GM19463 (cell line): Measurements from ENCODE around the gene SBNO1.

Experiments
- ATAC-seq: cut with Tn5 transposase; IDR thresholded peaks from one replicate; pipeline ENCODE4 v1.9.1; 2021; ENCODE audit warnings: mild to moderate bottlenecking, moderate library complexity; ENCODE audit not compliant: unreplicated experiment

The SBNO1 gene

DNA sequence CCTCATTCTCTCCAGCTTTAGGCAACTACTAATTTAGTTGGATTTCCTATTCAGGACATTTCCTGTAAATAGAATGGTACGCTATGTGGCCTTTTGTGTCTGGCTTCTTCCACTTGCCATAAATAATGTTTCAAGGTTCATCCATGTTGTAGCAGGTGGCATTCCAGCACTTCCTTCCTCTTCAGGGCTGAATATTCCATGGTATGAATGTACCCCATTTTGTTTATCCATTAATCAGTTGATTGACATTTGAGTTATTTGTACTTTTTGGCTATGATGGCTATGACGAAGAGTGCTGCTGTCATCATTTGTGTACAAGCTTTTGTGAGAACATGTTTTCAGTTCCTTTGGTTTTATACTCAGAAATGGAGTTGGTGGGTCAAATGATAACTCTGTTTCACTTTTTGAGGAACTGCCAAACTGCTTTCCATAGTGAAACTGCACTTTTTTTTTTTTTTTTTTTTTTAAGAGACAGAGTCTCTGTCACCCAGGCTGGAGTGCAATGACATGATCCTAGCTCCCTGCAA, 86.5 kb downstream of the SBNO1 start:
- peak; percentile 62 for ATAC-seq

DNA sequence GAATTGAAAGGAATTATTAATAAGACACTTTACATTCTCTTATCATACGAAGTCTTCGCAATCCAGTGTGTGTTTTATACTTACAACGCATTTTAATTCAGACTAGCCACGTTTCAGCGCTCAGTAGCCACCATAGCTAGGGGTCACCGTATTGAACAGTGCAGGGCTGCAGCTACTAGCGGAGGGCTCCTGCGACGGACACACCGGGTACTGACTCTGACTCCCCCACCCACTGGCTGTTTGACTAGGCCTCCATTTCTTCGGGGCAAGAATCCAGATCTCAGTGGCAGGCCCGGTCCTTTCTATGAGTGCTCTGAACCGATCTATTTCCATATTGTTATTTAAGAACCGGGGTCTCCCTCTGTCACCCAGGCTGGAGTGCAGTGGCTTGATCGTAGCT, 91.5 kb downstream of the SBNO1 start:
- ATAC-seq, result no peak

DNA sequence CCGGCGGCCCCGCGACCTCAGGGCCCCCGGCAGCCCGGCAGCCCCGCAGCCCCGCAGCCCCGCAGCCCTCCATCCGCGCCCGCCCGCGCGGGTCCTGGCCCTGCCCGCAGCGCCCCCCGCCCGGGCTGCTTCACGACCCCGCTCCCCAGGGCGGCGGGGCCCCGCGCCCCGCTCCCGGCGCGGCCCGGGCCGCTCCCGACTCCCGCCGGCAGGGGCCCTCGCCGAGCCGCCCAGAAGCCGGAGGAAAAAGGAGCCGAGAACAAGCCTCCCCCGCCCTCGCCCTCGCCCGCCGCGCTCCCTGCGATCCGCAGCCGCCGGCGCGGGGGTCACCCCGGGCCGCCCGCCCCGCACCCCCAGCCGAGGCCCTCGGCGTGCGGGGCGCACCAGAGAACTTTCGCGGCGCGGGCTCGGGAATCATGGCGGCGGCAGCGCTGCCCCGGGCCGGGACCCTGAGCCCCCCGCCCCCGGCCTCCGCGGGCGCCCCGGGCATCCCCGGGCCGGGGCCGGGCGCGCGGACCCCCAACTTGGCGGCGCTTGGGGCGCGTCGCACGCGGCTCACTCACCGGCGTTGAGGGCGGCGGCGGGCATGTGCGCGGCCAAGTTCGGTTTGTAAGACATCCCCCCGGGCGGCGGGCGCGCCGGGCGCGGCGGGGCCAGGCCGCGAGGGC, 93.5 kb downstream of the SBNO1 start:
- peak; percentile 70 for ATAC-seq

DNA sequence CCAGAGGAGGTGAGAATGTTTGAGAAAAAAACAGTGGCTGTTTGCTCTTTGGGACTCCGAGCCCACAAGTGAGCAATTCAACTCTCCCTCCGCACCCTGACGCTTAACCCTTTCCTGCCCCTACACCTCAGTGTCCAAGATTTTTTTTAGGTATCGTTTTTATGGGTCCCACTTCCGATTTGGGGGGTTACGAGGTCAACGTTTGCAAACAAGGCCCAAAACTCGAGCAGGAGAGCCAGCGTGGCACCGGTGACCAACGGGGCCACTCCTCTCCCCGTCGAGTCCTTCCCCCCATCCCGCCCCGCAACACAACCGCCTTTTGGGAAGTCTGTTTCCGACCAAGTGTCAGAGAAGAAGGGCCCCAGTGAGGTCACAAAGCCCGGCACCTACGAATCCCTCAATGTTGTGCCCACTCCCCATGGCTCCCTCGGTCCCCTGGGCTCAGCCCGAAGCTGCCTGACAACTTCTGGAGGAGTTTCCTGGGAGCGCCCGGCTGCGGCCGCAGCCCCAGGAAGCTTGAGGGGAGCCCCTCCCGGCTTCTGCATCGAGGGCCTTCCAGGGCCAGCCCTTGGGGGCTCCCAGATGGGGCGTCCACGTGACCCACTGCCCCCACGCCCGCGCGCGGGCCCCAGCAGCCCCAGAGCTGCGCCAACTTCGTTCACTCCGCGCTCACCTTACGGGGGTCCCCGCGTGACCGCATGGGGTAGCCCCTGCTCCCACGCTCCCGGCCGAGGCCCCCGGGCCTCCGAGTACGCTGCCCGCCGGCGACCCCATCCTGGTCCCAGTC, 94.2 kb downstream of the SBNO1 start:
- peak; percentile 18 for ATAC-seq

DNA sequence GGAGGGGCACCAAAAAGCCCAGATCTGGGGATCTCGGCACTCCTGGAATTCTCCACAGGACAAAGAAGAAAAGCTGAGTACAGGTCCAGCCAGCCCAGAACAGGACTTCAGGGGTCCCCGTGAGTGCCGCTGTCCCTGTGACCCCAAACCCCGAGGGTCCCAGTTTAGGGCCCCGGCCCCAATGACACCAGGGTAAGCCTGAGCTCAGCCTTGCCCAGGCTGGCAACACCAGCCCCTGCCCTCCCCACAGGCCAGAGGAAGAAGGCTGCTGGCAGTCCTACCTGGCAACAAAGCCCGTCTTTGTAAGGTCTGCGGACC, 94.8 kb downstream of the SBNO1 start:
- no peak for ATAC-seq

DNA sequence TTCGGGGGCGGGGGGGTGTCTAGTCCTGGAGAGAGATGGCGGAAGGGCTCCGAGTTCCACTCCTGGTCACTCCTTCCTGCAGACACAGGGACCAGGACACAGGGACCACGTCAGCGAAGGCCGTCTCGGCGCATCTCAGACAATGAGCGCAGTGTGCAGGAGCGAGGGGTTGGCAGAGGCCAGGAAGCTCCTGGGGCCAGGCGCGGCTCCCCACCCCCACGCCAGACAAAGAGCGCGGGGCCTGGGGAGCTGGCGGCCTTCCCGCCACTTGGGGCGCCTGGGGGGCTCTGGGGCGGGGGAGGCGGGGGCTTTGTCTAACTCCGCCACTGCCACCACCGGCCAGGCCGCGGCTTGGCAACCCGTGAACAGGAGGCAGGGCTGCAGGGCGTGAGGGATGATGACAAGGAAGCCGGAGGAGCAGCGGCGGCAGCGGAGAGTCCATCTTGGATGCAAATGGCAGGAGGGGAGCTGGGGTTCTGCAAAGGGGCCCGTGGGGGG, 95.2 kb downstream of the SBNO1 start:
- no peak for ATAC-seq

DNA sequence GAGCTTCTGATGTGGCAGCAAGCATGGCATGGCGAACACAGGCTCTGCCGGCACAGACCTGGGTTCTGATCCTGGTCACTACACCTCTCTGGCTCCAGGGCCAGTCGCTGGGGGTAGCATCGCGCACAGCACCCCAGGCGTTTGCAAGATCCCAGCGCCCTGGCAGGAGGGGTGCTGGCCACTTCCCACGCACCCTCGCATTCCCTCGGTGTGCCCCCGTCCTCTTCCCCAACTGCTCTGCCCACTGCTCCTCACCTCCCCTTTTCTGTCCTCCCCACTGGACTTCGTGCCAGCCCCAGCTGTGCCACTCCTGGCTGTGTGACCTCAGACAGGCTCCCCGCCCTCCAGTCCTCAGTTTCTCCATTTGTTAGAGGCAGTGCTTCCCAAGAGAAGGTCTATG, 95.8 kb downstream of the SBNO1 start:
- ATAC-seq, result no peak

DNA sequence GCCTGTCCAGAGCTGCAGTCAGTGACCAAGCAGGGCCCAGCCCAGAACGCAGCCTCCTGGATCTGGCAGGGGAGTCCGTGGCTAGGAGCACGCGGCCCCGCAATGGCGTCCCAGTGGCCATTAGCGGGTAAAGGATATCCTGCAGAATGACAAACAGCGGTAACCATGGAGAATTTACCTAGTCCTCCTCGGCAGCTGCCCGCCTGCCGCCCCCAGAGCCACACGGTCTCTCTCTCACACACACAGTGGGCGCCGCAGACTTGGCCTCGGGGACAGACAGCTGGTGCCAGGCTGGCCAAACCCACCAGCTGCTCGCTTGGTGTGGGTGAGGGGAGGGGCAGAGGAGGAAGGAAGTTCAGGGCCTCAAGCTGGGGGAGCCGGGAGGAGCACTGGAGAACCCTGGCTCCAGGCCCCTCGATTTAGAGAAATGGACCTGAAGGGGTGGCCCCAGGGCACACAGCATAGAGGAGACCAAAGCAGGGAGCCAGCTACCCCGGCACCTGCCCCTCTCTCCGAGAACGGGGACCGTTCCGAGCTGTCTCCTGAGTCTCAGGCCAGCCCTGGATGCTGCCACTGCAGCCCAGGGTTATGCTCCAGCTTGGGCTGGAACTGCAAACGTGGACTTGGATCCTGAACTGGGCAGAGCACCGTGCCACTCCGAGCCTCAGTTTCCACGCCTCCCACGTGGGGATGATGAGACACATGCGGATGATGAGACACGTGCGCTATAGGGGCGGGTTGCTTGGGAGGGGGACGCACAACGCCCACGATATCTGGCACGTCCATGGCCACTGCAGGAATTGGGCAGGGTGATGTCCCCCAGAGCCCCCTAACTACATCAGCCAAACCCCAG, 96.4 kb downstream of the SBNO1 start:
- ATAC-seq, result no peak

DNA sequence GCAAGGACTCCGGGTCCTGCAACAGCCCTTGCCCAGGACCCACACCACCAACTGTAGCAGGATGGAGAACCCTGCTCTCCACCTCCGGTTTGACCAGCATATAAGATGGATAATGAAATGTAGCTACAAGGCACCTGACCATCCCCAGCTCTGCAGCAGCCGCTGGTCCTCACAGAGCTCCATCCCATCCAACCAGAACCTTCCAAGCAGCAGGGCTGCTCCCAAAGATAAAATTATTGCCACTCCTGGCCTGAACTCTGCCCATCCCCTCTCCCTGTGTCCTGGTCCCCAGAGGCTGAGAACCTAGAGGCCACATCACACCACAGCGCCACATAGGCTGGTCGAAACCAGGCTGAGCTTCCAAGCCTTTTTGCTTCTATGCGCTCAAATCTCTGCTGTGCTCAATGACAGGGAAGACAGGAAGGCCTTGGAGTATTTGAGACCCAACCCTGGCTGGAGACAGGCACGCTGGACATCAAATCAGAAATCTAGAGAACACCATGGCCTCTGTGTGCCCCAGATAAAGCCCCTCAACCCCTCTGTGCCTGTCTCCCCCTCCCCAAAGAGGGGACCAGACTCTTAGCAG, 97.2 kb downstream of the SBNO1 start:
- no peak for ATAC-seq

DNA sequence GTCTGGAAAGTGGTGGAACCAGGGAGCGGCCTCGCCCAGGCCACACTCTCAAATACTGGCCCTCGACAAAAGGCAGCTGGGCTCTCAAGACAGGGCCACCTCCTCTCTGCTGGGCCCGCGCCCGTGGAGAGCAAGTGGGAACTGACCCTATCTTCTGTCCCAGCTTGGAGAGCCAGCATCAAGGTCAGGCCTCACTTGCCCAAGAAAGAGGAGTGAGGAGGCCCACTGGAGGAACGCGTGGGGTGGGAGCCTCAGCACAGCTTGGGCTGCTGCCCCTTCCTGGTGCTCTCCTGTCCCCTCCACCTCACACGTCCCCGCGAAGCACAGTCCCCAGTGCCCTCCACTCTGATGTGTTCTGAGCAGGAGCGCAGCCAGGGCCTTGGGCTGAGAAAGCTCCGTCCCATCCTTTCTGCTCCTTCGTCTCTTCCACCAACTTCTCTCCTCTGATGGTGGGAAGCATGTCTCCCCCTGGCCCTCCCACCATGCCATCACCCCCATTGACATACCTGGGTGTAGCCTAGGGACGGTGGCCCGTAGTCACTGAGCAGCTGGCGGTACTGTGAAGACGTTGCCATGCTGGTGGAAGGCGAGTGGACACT, 97.9 kb downstream of the SBNO1 start:
- ATAC-seq, result no peak

DNA sequence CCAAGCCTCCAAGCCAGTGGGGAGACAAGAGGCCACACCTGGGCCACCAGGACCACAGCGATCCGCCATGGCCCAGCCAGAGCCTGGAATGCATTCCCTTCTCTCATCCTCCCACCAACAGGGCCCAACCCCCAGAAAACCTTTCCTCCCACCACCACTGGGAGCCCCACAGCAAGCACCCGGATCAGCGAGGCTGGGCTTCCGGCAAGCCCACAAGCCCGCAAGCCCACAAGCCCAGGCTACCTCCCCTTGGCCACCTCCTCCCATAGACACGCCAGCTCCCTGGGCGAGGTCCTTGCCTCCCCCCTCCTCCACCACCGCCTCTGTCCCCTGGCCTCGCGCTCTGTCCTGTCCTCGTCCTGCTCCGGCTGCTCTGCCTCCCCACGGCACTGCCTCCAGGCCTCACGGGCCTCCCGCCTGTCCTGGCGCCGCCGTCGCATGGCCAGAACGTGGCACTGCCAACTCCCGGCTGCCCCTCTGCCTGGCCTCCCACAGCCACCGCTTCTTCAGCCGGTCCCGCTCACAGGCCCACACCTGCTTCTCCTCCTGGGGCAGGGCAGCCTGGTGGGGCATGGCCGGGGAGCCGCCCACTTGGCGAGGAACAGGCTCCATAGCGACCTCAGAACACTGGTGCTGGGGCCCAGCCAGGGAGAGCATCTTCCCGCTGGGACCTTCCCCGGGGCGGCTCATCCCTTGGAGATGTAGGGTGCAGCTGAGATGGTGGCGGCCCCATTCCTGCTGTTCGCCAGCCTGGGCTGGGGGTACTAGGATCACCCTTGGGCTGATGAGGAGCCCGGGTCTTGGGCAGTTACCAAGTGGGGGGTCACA, 98.6 kb downstream of the SBNO1 start:
- no peak for ATAC-seq

DNA sequence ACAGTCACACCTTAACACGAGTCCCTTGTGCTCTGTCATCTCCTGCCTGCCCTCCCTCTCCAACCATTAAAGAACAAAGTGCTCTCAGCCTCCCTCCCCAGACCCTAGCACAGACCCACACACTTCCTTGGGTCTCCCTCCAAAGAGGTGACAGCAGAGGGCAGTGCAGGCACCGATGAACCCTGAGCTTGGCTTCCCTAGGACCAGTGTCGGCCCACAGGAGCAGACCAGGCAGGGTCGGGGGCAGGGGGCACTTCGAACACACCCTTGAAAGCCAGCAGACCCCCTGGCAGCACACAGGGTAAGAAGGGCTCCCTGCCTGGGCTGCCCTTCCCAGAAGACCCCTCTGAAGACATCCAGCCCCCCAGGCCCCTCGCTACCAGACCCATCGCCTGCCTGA, 100.0 kb downstream of the SBNO1 start:
- ATAC-seq, result no peak

DNA sequence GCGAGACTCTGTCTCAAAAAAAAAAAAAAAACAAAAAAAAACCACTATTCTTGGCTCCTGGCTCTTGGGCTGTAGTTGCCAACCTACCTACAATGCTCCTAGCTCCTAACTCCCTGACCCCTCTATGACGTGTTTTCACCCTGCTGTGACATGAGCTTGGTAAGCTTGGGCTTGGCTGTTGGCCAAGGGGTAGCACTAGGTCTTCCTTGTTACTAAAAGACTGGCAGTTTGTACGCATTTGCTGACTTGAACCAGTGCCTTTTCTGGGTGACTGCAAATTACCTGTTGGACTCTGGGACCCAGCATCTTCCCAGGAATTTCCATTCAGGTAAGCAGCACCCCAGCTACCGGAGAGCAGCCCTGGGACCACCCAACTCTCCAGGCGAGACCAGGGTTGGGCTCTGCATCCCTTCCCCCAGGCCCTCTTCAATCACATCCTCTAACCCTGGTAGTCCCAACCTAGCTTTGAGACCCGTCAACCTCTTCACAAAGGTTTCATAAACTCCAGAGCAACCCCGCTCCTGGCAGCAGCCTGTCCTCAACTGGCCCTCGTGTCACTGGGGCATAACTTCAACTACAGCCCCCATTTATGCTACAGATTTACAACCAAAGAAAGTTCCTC, 101.3 kb downstream of the SBNO1 start:
- ATAC-seq, result no peak

DNA sequence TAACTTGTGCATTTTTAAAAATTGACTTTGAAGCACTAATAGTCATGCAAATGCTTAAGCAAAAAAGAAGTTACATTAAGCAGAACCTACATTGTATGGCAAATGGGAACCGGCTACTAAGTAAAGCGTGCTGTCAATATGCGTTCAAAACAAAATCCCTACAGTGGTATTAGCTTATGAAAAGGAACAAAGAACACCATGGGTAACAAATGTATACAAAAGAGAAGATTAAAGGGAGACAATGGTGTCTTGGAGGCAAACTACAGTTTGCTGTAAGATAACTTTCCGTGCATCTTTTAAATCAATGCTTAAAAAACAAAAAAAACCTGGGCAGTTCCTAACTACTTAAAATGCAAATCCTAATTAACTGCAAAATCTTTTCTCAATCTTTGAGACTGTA, 103.5 kb downstream of the SBNO1 start:
- no peak for ATAC-seq

DNA sequence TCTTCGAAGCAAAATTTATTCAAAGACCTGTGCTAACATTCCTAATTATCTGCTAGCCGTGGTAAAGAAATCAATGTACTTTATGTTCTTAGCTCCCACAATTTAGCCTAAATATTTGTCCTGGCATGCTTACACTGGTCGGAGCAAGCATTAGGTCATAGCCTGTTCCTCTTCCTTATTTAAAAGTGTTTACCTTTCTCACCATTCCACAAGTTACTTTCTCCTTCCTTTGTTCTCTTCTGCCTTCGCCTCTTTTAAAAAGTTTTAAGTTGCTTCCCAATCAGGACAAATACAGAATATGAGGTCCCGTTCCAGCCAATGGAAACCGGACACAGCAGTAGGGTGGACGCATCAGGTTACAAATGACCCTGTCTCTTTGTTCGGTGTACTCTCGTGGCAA, 104.6 kb downstream of the SBNO1 start:
- no peak for ATAC-seq

DNA sequence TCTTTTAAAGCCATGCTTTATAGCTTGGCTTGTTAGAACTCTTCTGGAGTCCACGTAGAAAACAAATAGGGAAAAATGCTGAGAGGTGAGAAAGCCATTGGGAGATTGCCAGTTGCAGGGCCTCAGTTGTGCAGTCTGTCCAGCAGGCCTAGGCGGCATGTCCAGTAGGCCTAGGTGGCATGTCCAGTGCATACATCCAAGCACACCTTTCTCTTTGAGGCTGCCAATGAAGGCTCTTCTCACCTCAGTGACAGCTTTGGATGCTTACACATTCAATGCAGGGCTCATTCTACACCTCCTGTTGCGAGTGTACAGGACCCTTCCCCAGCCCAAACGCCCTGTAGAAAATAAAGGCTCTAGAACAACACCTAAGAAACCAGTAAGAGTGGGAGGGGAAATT, 106.1 kb downstream of the SBNO1 start:
- no peak for ATAC-seq

DNA sequence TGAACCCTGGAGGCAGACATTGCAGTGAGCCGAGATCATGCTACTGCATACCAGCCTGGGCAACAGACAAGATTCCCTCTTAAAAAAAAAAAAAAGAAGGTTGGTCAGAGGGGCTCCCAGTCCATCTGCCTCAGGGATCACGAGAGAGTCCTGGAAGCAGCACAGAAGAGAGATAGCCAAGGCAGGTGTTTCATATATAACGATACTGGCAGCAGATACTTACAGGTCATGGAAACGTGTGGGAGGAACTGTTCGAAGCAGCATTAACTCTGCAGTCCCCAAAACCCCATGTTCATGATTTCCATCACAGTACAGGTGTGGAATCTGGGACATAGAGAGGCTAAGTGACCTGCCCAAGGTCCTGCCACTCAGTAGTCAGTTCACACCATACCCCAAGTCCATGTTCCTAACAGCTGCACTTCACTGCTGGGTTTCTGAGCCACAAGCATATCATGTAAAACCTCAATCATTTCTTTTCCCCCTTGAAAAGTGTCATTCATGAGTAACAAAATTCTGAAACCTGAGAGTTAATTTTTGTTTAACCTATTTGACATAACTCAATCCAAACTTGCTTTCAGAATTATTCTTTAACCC, 109.7 kb downstream of the SBNO1 start:
- no peak for ATAC-seq

DNA sequence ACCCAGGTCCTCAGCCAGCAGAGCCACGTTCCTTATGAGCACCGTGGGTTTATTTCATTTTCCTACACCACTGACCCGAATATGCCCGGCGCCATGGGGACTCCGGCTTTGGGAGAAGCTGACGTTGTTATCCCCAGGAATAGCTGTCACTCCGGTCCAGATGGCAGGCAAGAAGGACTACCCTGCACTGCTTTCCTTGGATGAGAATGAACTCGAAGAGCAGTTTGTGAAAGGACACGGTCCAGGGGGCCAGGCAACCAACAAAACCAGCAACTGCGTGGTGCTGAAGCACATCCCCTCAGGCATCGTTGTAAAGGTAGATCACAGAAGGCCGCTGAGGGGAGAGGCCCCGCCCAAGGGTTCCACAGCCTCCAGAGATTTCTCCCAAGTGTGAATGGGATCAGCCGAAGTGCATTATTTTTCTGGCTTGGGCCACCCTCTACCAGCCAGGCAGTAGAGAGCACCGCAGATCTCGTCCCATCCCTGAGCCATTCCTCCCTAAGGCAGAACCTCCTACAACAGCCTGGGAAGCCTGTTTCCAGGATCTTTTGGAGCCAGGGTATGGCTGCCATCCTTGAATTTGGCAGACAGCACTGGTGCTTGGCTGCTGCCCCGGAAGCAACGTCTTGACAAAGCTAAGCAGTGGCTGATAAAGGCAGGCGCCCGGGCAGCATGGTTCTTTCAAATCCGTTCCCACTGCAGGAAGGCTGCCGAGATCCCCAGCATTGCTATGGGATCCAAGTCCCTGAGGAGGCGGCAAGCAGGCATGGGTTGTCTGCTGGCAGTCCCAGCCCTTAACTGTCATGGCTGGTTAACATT, 110.8 kb downstream of the SBNO1 start:
- no peak for ATAC-seq
